IMR-90 (cell line): ENCODE measurements around the gene GSE1. TPM values are rescaled to one million over a fixed set of nuclear protein-coding genes. Genes with fewer than 3 reads are reported as not detected.

Source experiments
- ATAC-seq: fragments of 200-7000 bp; cut with Tn5 transposase; 2 replicates; pipeline ENCODE4 v1.9.1; 2020; ENCODE audit warnings: low read depth, mild to moderate bottlenecking, moderate library complexity
- BruUV-seq: library from RNA; stranded (reverse); fragments of 400-500 nt; replicated peaks from 2 replicates; lab custom pipeline; 2021; lab: Mats Ljungman, UMichigan
- CTCF ChIA-PET: fragments of 300-600 bp; formaldehyde crosslinking; extraction: SDS; loops from one replicate; lab custom pipeline; 2021; ENCODE audit warnings: antibody characterized with exemption; lab: Yijun Ruan, JAX
- POLR2A ChIA-PET: fragments of 300-600 bp; sonication (Branson Sonifier 250); formaldehyde crosslinking; loops from one replicate; lab custom pipeline; 2022; ENCODE audit warnings: antibody characterized with exemption; ENCODE audit not compliant: unreplicated experiment; lab: Charles Lee
- DNase-seq: peaks from one replicate; pipeline ENCODE4 v3.0.0; 2013
- H2AFZ ChIP-seq: replicated peaks from 2 replicates; pipeline ENCODE3; 2013; ENCODE audit warnings: low read length, mild to moderate bottlenecking; ENCODE audit not compliant: poor library complexity
- H2AK5ac ChIP-seq: 2 replicates; pipeline ENCODE4 v1.6.1; 2013; ENCODE audit warnings: low read depth, low read length, inconsistent platforms
- H2AK9ac ChIP-seq: replicated peaks from 2 replicates; pipeline ENCODE3; 2013; ENCODE audit warnings: mild to moderate bottlenecking, low read depth, low read length, moderate library complexity; ENCODE audit not compliant: poor library complexity
- H2BK120ac ChIP-seq: 2 replicates; pipeline ENCODE4 v1.6.1; 2013; ENCODE audit warnings: low read depth, low read length, inconsistent platforms
- H2BK15ac ChIP-seq: 3 replicates; pipeline ENCODE4 v1.6.1; 2013; ENCODE audit warnings: low read depth, low read length, inconsistent platforms
- H2BK20ac ChIP-seq: 2 replicates; pipeline ENCODE4 v1.6.1; 2013; ENCODE audit warnings: low read depth, mild to moderate bottlenecking, inconsistent platforms, low read length, moderate library complexity
- H2BK5ac ChIP-seq: 2 replicates; pipeline ENCODE4 v1.6.1; 2013; ENCODE audit warnings: mild to moderate bottlenecking, low read depth, low read length, inconsistent platforms; ENCODE audit not compliant: poor library complexity, severe bottlenecking
- H3K14ac ChIP-seq: replicated peaks from 2 replicates; pipeline ENCODE4 v1.6.1; 2013; ENCODE audit warnings: low read depth, low read length, inconsistent platforms
- H3K18ac ChIP-seq: 2 replicates; pipeline ENCODE4 v1.6.1; 2013; ENCODE audit warnings: low read depth, low read length, control low read depth
- H3K23ac ChIP-seq: 2 replicates; pipeline ENCODE4 v1.6.1; 2013; ENCODE audit warnings: low read depth, low read length, inconsistent platforms
- H3K27ac ChIP-seq: 2 replicates; pipeline ENCODE4 v1.5.1; 2013; ENCODE audit warnings: mild to moderate bottlenecking, control low read depth, low read length; ENCODE audit not compliant: insufficient read depth
- H3K27me3 ChIP-seq: 2 replicates; pipeline ENCODE4 v1.6.1; 2013; ENCODE audit warnings: low read length; ENCODE audit not compliant: control insufficient read depth, insufficient read depth
- H3K36me3 ChIP-seq: 2 replicates; pipeline ENCODE4 v1.6.1; 2013; ENCODE audit warnings: low read length, mixed read lengths; ENCODE audit not compliant: control insufficient read depth, insufficient read depth
- H3K4ac ChIP-seq: 2 replicates; pipeline ENCODE4 v1.6.1; 2013; ENCODE audit warnings: low read depth, low read length, inconsistent platforms
- H3K4me1 ChIP-seq: 2 replicates; pipeline ENCODE4 v1.6.1; 2013; ENCODE audit warnings: low read length, mixed read lengths; ENCODE audit not compliant: control insufficient read depth, insufficient read depth
- H3K4me2 ChIP-seq: 2 replicates; pipeline ENCODE4 v1.6.1; 2013; ENCODE audit warnings: low read depth, mild to moderate bottlenecking, control low read depth, low read length, moderate library complexity
- H3K4me3 ChIP-seq: 2 replicates; pipeline ENCODE4 v1.5.1; 2013; ENCODE audit warnings: low read depth, mild to moderate bottlenecking, control low read depth, low read length, moderate library complexity; ENCODE audit not compliant: insufficient read depth
- H3K56ac ChIP-seq: 2 replicates; pipeline ENCODE4 v1.6.1; 2013; ENCODE audit warnings: low read length, inconsistent platforms; ENCODE audit not compliant: insufficient read depth; ENCODE audit errors: extremely low read depth
- H3K79me1 ChIP-seq, 2 experiments: 2 replicates each; pipeline ENCODE4 v1.6.1; 2013; ENCODE audit warnings: low read length in 2 of 2, inconsistent platforms in 1 of 2, low read depth in 1 of 2
- H3K9ac ChIP-seq: 2 replicates; pipeline ENCODE4 v1.6.1; 2013; ENCODE audit warnings: low read depth, low read length, control low read depth
- H3K9me1 ChIP-seq: 2 replicates; pipeline ENCODE4 v1.6.1; 2013; ENCODE audit warnings: low read length, inconsistent platforms; ENCODE audit not compliant: insufficient read depth
- H3K9me3 ChIP-seq: 2 replicates; pipeline ENCODE4 v1.6.1; 2013; ENCODE audit warnings: low read length; ENCODE audit not compliant: control insufficient read depth, insufficient read depth
- H4K20me1 ChIP-seq: 2 replicates; pipeline ENCODE4 v1.6.1; 2013; ENCODE audit warnings: low read length, inconsistent platforms; ENCODE audit not compliant: insufficient read depth
- H4K5ac ChIP-seq: 2 replicates; pipeline ENCODE4 v1.6.1; 2013; ENCODE audit warnings: mild to moderate bottlenecking, low read depth, low read length, control low read depth
- H4K8ac ChIP-seq, 2 experiments: 2 replicates each; pipeline ENCODE4 v1.6.1; 2013; ENCODE audit warnings: low read depth in 2 of 2, low read length in 2 of 2, control low read depth in 1 of 2, inconsistent platforms in 1 of 2
- H4K91ac ChIP-seq: 2 replicates; pipeline ENCODE4 v1.6.1; 2013; ENCODE audit warnings: low read depth, low read length, inconsistent platforms; ENCODE audit not compliant: insufficient read depth
- MXI1 ChIP-seq: IDR thresholded peaks from 2 replicates; pipeline ENCODE4 v1.6.1; 2012; ENCODE audit warnings: low read depth, mild to moderate bottlenecking, low read length, moderate library complexity, borderline replicate concordance
- NFE2L2 ChIP-seq: fragments of 150-350 bp; IDR thresholded peaks from 2 replicates; pipeline ENCODE4 v1.6.1; 2016; ENCODE audit warnings: low read depth, mild to moderate bottlenecking, low read length
- RAD21 ChIP-seq: IDR thresholded peaks from 2 replicates; pipeline ENCODE4 v1.6.1; 2012; ENCODE audit warnings: low read length, improper control_type of control experiment
- WGBS, 2 experiments: methylation state at CpG; one replicate each; pipeline versions ENCODE4 v1.1.5 to v1.1.7; 2013; ENCODE audit warnings: missing lambda C conversion rate in 2 of 2; ENCODE audit not compliant: insufficient read length in 1 of 2; ENCODE audit errors: extremely low coverage in 2 of 2; 5-methylcytosine and 5-hydroxymethylcytosine counted together
- dilution Hi-C: fragments of 300-500 bp; cut with HindIII; formaldehyde crosslinking; loops from one replicate; pipeline ENCODE4 v1.14.3; 2018; ENCODE audit warnings: low sequenced_read_pairs; ENCODE audit not compliant: unreplicated experiment
- in situ Hi-C: fragments of 300-500 bp; cut with MboI; formaldehyde crosslinking; loops from 3 replicates; pipeline ENCODE4 v1.14.3; 2019; ENCODE audit warnings: low sequenced_read_pairs, inconsistent platforms, mixed read lengths
- intact Hi-C: fragments of 100-400 bp; cut with micrococcal nuclease; formaldehyde crosslinking; loops from 2 replicates; pipeline ENCODE4 v1.10.0; 2022
- polyA plus RNA-seq, 3 experiments: library from polyadenylated mRNA; depleted of rRNA; stranded (reverse); fragments of >200 nt; gene quantifications; 2 replicates each; pipeline ENCODE4 v1.2.3, GENCODE V29; 2012; ENCODE audit warnings: low replicate concordance in 1 of 3
- total RNA-seq: library from RNA; depleted of rRNA; stranded (reverse); fragments of >200 nt; gene quantifications from 2 replicates; pipeline ENCODE4 v1.2.3, GENCODE V29; 2012

The GSE1 gene
- total and polyA plus RNA-seq, 2 of the 4 experiments (the other 2 are of a cell fraction): 14.9 to 25.5 TPM

DNA sequence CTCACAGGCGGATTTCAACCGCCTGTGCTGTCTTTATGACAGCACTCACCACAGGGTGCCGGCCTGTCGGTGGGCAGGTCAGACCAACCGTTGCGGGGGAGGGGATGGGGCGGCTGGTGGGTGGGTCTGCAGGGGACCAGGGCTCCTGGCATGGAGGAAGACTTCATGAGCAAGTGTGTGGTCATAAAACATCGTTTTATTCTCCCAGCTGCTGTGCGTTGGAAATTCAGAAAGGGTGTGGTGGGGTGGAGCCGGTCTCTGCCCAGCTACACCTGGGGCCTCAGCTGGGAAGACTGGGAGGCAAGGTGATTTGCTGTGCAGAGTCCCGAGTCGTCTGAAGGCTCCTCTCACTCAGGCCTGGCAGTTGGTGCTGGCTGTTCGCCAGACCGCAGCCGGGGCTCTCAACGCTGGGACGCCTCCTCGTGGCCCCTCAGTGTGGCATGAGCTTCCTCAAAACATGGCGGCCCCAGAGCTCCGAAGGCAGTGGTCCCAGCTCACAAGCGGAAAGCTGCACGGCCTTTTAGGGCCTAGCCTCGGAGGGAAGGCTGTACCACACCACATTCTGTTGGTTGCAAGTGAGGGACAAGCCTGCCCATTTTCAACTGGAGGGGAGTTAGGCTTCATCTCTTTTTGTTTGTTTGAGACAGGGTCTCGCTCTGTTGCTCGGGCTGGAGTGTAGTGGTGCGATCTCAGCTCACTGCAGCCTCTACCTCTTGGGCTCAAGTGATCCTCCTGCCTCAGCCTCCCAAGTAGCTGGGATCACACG is 45.8 kb upstream of the GSE1 start:
- Histone ChIP-seq H4K91ac (no peak overlapping the region), H3K9me1 (peaks cover 26% of the 10 kb centered on the region), H2AK9ac (no peak overlapping the region), H3K27ac (no peak overlapping the region), H2BK20ac (no peak overlapping the region), H3K4me3 (no peak overlapping the region), H3K18ac (no peak overlapping the region), H3K27me3 (no peaks in the 10 kb centered on the region), H2AK5ac (no peak overlapping the region), H2BK120ac (no peak overlapping the region), H3K79me1 (peaks cover 31 to 91% of the 10 kb centered on the region in 2 experiments), H4K20me1 (peaks cover 95% of the 10 kb centered on the region), H3K4ac (no peak overlapping the region), H3K4me2 (no peak overlapping the region), H3K36me3 (peaks cover 4% of the 10 kb centered on the region; the same call in 1 of the 2 replicates), H3K14ac (no peak overlapping the region), H3K9ac (no peak overlapping the region), H2BK15ac (no peak overlapping the region), H4K8ac (no peak overlapping the region), H3K4me1 (peaks cover 18% of the 10 kb centered on the region; the same call in 1 of the 2 replicates), H3K9me3 (peaks cover 2% of the 10 kb centered on the region; the same call in 1 of the 2 replicates), H2AFZ (no peak overlapping the region), H3K56ac (no peak overlapping the region), H4K5ac (no peak overlapping the region), H2BK5ac (no peak overlapping the region), H3K23ac (no peak overlapping the region)
- CTCF ChIA-PET: no interaction called here
- WGBS, 2 experiments: 84% methylated on average over 13 of the region's 27 CpGs; no CpG with 5 or more reads in 1 of the 2 experiments
- intact Hi-C loops: no loop called here
- TF ChIP-seq MXI1 (no peak), NFE2L2 (no peak), RAD21 (no peak)
- dilution Hi-C loops: no loop called here
- in situ Hi-C loops: no loop called here
- no peak for ATAC-seq
- DNase-seq: no peak
- BruUV-seq: no TSS peak
- POLR2A ChIA-PET: no interaction called here
